ENCODE data around the gene PAN2.

GRCh38 chr12:56311003-56311402, 22.8 kb downstream of the PAN2 start:
- no peak for TF ChIP-seq CTCF (IDR thresholded peaks at IDR 0.05)
- TF ChIP-seq POLR2A (IDR thresholded peaks at IDR 0.05) = no peak
- no peak for TF ChIP-seq POLR2AphosphoS5 (IDR thresholded peaks at IDR 0.05)
- no peak for TF ChIP-seq EP300 (IDR thresholded peaks at IDR 0.05; ENCODE audit: low read depth)
